ENCODE data around the gene CREBBP. TPM values are rescaled to one million over a fixed set of nuclear protein-coding genes. Genes with fewer than 3 reads are reported as not detected.

CREBBP gene
- polyA plus RNA-seq, 1 of the 3 experiments (the other 2 are of a cell fraction) = 5.7 TPM

DNA sequence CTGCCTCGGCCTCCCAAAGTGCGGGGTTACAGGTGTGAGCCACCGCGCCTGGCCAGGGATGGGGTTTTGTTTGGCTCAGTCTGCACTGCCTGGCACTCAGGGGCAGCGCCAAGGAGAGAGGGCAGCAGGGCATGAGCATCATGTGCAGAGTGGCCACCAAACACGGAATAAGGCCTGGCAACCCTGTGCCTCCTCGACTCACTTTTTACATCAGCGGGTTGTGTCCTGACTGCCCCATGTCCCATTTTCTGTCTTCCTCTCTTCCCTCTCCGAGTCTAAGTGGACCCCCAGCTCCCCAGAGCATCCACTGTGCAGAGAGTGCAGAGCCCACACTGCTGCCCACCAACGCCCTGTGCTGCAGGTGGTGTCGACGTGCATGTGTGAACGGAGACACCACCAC is 145.0 kb downstream of the CREBBP start:
- no peaks in the 10 kb centered on the region for H3K4me1 ChIP-seq (ENCODE audit: control insufficient read depth in 1 of 2, insufficient read depth in 2 of 2, low read depth in 1 of 2, low read length in 1 of 2)
- H3K9me2 ChIP-seq = no peaks in the 10 kb centered on the region
- no peaks in the 10 kb centered on the region for H3F3A ChIP-seq (replicated peaks; ENCODE audit: insufficient read depth)
- no peak overlapping the region for H3K4me2 ChIP-seq
- no peaks in the 10 kb centered on the region for H3K27me3 ChIP-seq (ENCODE audit: insufficient read depth)
- peaks cover 37 to 67% of the 10 kb centered on the region in 2 experiments for H3K36me3 ChIP-seq (replicated peaks in 1 of 2; ENCODE audit: control insufficient read depth in 1 of 2, insufficient read depth in 2 of 2, low read length in 1 of 2)
- H4K20me1 ChIP-seq (ENCODE audit: insufficient read depth) = no peaks in the 10 kb centered on the region
- H3K9ac ChIP-seq = no peak overlapping the region
- H3K79me2 ChIP-seq (ENCODE audit: insufficient read depth) = no peaks in the 10 kb centered on the region; the same call in 1 of the 2 replicates
- no peaks in the 10 kb centered on the region for H3K9me3 ChIP-seq
- no peak overlapping the region for H2AFZ ChIP-seq (ENCODE audit: low read depth)
- TF ChIP-seq NRF1 (IDR thresholded peaks at IDR 0.05; ENCODE audit: low read depth, low read length) = no peak
- no peak for TF ChIP-seq TEAD4 (IDR thresholded peaks at IDR 0.05; ENCODE audit: borderline replicate concordance, insufficient read depth)
- no peak for TF ChIP-seq MEF2A (IDR thresholded peaks at IDR 0.05; ENCODE audit: borderline replicate concordance, low read depth)
- TF ChIP-seq, protein P1, sequence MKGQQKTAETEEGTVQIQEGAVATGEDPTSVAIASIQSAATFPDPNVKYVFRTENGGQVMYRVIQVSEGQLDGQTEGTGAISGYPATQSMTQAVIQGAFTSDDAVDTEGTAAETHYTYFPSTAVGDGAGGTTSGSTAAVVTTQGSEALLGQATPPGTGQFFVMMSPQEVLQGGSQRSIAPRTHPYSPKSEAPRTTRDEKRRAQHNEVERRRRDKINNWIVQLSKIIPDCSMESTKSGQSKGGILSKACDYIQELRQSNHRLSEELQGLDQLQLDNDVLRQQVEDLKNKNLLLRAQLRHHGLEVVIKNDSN (IDR thresholded peaks at IDR 0.05; ENCODE audit: borderline replicate concordance, low read depth) = no peak
- no peak for TF ChIP-seq MXI1 (IDR thresholded peaks at IDR 0.05; ENCODE audit: low read depth, low read length)
- TF ChIP-seq FOXJ3 (CRISPR knock-in tag; IDR thresholded peaks at IDR 0.05) = no peak
- no peak for TF ChIP-seq GATA2 (CRISPR knock-in tag; IDR thresholded peaks at IDR 0.05)
- TF ChIP-seq, protein P2, sequence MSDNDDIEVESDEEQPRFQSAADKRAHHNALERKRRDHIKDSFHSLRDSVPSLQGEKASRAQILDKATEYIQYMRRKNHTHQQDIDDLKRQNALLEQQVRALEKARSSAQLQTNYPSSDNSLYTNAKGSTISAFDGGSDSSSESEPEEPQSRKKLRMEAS (IDR thresholded peaks at IDR 0.05; ENCODE audit: low read depth) = no peak
- no peak for TF ChIP-seq TAF1 (IDR thresholded peaks at IDR 0.05; ENCODE audit: borderline replicate concordance, low read depth, low read length)
- TF ChIP-seq YY1 (IDR thresholded peaks at IDR 0.05; ENCODE audit: low read depth) = no peak
- no peak for TF ChIP-seq SIN3A (IDR thresholded peaks at IDR 0.05; ENCODE audit: borderline replicate concordance, low read depth, low read length)
- TF ChIP-seq SMC3 (IDR thresholded peaks at IDR 0.05; ENCODE audit: low read depth, low read length) = no peak
- no peak for TF ChIP-seq FOXM1 (IDR thresholded peaks at IDR 0.05; ENCODE audit: low read depth)
- no peak for TF ChIP-seq NFIC (IDR thresholded peaks at IDR 0.05; ENCODE audit: borderline replicate concordance)
- TF ChIP-seq ELF1 (IDR thresholded peaks at IDR 0.05) = no peak
- no peak overlapping the region for H3K27ac ChIP-seq (ENCODE audit: low read depth in 2 of 2, low read length in 1 of 2)
- WGBS (ENCODE audit: low lambda C conversion rate) = 97% methylated on average over 12 of the region's 13 CpGs
- no peak for DNase-seq
- ChIA-PET CTCF (no interaction called here), POLR2A (interaction anchor here (0.6 kb wide), 1 partner anchor 48 kb away, joined by 5 read pairs; no protein-coding TSS in a partner anchor)
- no peak overlapping the region for H3K4me3 ChIP-seq (ENCODE audit: low read depth in 2 of 2, low read length in 1 of 2)

- Histone ChIP-seq H3K27ac (ENCODE audit: low read depth in 2 of 2, low read length in 1 of 2) (no peak overlapping the region), H3F3A (replicated peaks; ENCODE audit: insufficient read depth) (no peaks in the 10 kb centered on the region), H3K4me2 (no peak overlapping the region), H3K4me1 (ENCODE audit: control insufficient read depth in 1 of 2, insufficient read depth in 2 of 2, low read depth in 1 of 2, low read length in 1 of 2) (no peaks in the 10 kb centered on the region), H3K9me3 (no peaks in the 10 kb centered on the region), H2AFZ (ENCODE audit: low read depth) (no peak overlapping the region), H3K79me2 (ENCODE audit: insufficient read depth) (no peaks in the 10 kb centered on the region; the same call in 1 of the 2 replicates), H4K20me1 (ENCODE audit: insufficient read depth) (no peaks in the 10 kb centered on the region), H3K36me3 (replicated peaks in 1 of 2; ENCODE audit: control insufficient read depth in 1 of 2, insufficient read depth in 2 of 2, low read length in 1 of 2) (peaks cover 35 to 67% of the 10 kb centered on the region in 2 experiments), H3K27me3 (ENCODE audit: insufficient read depth) (no peaks in the 10 kb centered on the region), H3K9ac (no peak overlapping the region), H3K4me3 (ENCODE audit: low read depth in 2 of 2, low read length in 1 of 2) (no peak overlapping the region), H3K9me2 (no peaks in the 10 kb centered on the region)
- DNase-seq = no peak
- WGBS (ENCODE audit: low lambda C conversion rate) = over 99% methylated on average over 25 of the region's 25 CpGs
- POLR2A ChIA-PET = no interaction called here
- CTCF ChIA-PET = interaction anchor here (1.6 kb wide), 1 partner anchor 44 kb away, joined by 5 read pairs; no protein-coding TSS in a partner anchor
- TF ChIP-seq, protein P3, sequence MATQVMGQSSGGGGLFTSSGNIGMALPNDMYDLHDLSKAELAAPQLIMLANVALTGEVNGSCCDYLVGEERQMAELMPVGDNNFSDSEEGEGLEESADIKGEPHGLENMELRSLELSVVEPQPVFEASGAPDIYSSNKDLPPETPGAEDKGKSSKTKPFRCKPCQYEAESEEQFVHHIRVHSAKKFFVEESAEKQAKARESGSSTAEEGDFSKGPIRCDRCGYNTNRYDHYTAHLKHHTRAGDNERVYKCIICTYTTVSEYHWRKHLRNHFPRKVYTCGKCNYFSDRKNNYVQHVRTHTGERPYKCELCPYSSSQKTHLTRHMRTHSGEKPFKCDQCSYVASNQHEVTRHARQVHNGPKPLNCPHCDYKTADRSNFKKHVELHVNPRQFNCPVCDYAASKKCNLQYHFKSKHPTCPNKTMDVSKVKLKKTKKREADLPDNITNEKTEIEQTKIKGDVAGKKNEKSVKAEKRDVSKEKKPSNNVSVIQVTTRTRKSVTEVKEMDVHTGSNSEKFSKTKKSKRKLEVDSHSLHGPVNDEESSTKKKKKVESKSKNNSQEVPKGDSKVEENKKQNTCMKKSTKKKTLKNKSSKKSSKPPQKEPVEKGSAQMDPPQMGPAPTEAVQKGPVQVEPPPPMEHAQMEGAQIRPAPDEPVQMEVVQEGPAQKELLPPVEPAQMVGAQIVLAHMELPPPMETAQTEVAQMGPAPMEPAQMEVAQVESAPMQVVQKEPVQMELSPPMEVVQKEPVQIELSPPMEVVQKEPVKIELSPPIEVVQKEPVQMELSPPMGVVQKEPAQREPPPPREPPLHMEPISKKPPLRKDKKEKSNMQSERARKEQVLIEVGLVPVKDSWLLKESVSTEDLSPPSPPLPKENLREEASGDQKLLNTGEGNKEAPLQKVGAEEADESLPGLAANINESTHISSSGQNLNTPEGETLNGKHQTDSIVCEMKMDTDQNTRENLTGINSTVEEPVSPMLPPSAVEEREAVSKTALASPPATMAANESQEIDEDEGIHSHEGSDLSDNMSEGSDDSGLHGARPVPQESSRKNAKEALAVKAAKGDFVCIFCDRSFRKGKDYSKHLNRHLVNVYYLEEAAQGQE (IDR thresholded peaks at IDR 0.05; ENCODE audit: low read depth, low read length) = no peak
- TF ChIP-seq TEAD4 (IDR thresholded peaks at IDR 0.05; ENCODE audit: borderline replicate concordance, insufficient read depth) = no peak
- TF ChIP-seq, protein P4, sequence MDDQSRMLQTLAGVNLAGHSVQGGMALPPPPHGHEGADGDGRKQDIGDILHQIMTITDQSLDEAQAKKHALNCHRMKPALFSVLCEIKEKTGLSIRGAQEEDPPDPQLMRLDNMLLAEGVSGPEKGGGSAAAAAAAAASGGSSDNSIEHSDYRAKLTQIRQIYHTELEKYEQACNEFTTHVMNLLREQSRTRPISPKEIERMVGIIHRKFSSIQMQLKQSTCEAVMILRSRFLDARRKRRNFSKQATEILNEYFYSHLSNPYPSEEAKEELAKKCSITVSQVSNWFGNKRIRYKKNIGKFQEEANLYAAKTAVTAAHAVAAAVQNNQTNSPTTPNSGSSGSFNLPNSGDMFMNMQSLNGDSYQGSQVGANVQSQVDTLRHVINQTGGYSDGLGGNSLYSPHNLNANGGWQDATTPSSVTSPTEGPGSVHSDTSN (IDR thresholded peaks at IDR 0.05) = no peak
- TF ChIP-seq TAF1 (IDR thresholded peaks at IDR 0.05; ENCODE audit: borderline replicate concordance, low read depth, low read length) = no peak
- TF ChIP-seq FOXJ3 (CRISPR knock-in tag; IDR thresholded peaks at IDR 0.05) = no peak
- TF ChIP-seq SIN3A (IDR thresholded peaks at IDR 0.05; ENCODE audit: borderline replicate concordance, low read depth, low read length) = no peak
- TF ChIP-seq, protein P5, sequence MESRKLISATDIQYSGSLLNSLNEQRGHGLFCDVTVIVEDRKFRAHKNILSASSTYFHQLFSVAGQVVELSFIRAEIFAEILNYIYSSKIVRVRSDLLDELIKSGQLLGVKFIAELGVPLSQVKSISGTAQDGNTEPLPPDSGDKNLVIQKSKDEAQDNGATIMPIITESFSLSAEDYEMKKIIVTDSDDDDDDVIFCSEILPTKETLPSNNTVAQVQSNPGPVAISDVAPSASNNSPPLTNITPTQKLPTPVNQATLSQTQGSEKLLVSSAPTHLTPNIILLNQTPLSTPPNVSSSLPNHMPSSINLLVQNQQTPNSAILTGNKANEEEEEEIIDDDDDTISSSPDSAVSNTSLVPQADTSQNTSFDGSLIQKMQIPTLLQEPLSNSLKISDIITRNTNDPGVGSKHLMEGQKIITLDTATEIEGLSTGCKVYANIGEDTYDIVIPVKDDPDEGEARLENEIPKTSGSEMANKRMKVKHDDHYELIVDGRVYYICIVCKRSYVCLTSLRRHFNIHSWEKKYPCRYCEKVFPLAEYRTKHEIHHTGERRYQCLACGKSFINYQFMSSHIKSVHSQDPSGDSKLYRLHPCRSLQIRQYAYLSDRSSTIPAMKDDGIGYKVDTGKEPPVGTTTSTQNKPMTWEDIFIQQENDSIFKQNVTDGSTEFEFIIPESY (IDR thresholded peaks at IDR 0.05; ENCODE audit: borderline replicate concordance, low read depth) = no peak
- no peak for TF ChIP-seq FOSL2 (IDR thresholded peaks at IDR 0.05; ENCODE audit: borderline replicate concordance, low read depth)
- no peak for TF ChIP-seq JUND (IDR thresholded peaks at IDR 0.05)
- TF ChIP-seq ELF1 (IDR thresholded peaks at IDR 0.05) = no peak
Measured at GRCh38 chr16:3734758-3735221, 145.7 kb downstream of the CREBBP start.
